ENCODE measurements around the gene CXCR4.

The CXCR4 gene

DNA sequence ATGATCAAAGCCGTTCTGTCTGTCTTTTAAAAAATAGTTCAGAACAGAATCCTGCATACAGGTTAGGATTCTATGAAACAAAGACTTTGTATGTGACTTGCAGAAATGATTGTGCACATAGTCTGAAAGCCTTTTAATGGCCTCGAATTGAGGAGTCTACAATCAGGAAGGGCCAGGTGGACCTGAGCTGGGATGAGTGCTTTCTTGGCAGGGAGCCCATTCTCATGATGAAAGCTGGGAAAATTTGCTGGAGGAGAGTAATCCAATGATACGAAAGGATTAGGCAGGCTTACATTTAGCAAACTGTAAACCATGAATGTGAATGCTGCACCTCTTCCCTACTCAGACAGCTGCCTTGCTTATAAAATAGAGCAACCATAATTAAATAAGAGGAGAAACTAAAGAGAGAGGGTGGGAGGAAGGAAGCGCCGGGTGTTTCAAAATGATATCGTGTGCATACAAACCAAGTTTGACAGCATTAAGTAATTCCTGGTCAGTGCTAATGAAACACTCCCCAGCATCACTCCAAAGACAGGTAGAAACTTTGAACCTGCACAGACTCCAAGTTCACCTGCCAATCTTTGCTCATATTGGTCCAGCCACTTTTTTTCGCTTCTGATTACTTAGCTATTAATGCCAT, 23.7 kb upstream of the CXCR4 start:
- no peaks in the 10 kb centered on the region for H3K36me3 ChIP-seq (ENCODE audit: control insufficient read depth, insufficient read depth, low read length)
- DNase-seq (ENCODE audit: low read depth, low spot score), result no peak
- no CpG with 5 or more reads among the region's 7 CpGs for WGBS (ENCODE audit: insufficient coverage, insufficient read length)
- H3K4me1 ChIP-seq (ENCODE audit: control insufficient read depth, insufficient read depth, low read length), result no peaks in the 10 kb centered on the region
- no peak overlapping the region for H3K27ac ChIP-seq (ENCODE audit: low read length)
- no peaks in the 10 kb centered on the region for H3K9me3 ChIP-seq (ENCODE audit: control insufficient read depth, insufficient read depth, low read length)
- no peaks in the 10 kb centered on the region for H3K27me3 ChIP-seq (ENCODE audit: control insufficient read depth, insufficient read depth, low read length)
- H3K4me3 ChIP-seq (ENCODE audit: low read length), result no peak overlapping the region

GRCh38 chr2:136139631-136140030, 21.7 kb upstream of the CXCR4 start:
- no peak overlapping the region for H3K4me3 ChIP-seq (ENCODE audit: low read length)
- no peaks in the 10 kb centered on the region for H3K27me3 ChIP-seq (ENCODE audit: control insufficient read depth, insufficient read depth, low read length)
- no peaks in the 10 kb centered on the region for H3K36me3 ChIP-seq (ENCODE audit: control insufficient read depth, insufficient read depth, low read length)
- WGBS (ENCODE audit: insufficient coverage, insufficient read length), result no CpG with 5 or more reads among the region's 3 CpGs
- no peak overlapping the region for H3K27ac ChIP-seq (ENCODE audit: low read length)
- no peaks in the 10 kb centered on the region for H3K4me1 ChIP-seq (ENCODE audit: control insufficient read depth, insufficient read depth, low read length)
- no peaks in the 10 kb centered on the region for H3K9me3 ChIP-seq (ENCODE audit: control insufficient read depth, insufficient read depth, low read length)
- no peak for DNase-seq (ENCODE audit: low read depth, low spot score)

DNA sequence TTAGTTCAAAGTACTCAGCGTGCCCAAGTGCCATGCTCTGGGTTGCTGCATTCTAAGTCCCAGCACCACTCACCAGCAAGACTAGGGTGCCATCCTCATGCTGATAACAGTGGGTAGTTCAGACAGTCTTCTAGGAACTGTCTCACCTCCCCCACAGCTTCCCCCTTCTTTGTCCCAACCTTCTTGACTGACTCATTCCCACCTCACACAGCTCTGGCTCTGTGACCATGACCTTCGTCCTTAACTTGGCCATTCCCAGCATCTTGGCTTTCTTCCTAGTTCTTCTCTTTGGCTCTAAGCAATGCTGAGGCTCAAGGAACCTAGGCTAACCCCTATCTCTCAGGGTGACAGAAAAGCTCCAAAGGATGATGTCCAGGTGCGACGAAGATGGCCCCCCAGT, 20.0 kb upstream of the CXCR4 start:
- no peak overlapping the region for H3K27ac ChIP-seq (ENCODE audit: low read length)
- H3K36me3 ChIP-seq (ENCODE audit: control insufficient read depth, insufficient read depth, low read length), result no peaks in the 10 kb centered on the region
- no CpG with 5 or more reads among the region's 4 CpGs for WGBS (ENCODE audit: insufficient coverage, insufficient read length)
- H3K27me3 ChIP-seq (ENCODE audit: control insufficient read depth, insufficient read depth, low read length), result no peaks in the 10 kb centered on the region
- no peak overlapping the region for H3K4me3 ChIP-seq (ENCODE audit: low read length)
- H3K4me1 ChIP-seq (ENCODE audit: control insufficient read depth, insufficient read depth, low read length), result no peaks in the 10 kb centered on the region
- H3K9me3 ChIP-seq (ENCODE audit: control insufficient read depth, insufficient read depth, low read length), result no peaks in the 10 kb centered on the region
- no peak for DNase-seq (ENCODE audit: low read depth, low spot score)

DNA sequence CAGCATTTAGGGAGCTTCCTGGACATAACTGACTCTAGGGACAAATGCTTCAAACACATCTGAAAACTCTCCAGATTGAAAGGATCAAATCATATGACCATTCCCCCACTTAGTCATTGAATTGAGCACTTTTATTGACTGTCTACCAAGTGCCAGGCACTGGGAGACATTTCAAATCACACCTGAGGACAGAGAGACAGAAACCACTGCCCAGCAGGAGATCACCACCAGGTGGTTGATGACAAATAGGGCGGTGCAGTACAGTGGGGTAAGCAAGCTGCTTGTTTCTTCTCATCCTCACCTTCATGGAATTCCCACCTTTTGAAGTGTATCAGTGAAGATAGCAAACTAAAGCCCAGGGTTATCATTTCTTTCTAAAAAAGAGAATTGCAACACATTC, 19.0 kb upstream of the CXCR4 start:
- Histone ChIP-seq H3K27me3 (ENCODE audit: control insufficient read depth, insufficient read depth, low read length) (no peaks in the 10 kb centered on the region), H3K36me3 (ENCODE audit: control insufficient read depth, insufficient read depth, low read length) (no peaks in the 10 kb centered on the region), H3K9me3 (ENCODE audit: control insufficient read depth, insufficient read depth, low read length) (no peaks in the 10 kb centered on the region), H3K4me3 (ENCODE audit: low read length) (no peak overlapping the region), H3K27ac (ENCODE audit: low read length) (no peak overlapping the region), H3K4me1 (ENCODE audit: control insufficient read depth, insufficient read depth, low read length) (no peaks in the 10 kb centered on the region)
- no peak for DNase-seq (ENCODE audit: low read depth, low spot score)
- WGBS (ENCODE audit: insufficient coverage, insufficient read length), result no CpG with 5 or more reads among the region's 1 CpG

DNA sequence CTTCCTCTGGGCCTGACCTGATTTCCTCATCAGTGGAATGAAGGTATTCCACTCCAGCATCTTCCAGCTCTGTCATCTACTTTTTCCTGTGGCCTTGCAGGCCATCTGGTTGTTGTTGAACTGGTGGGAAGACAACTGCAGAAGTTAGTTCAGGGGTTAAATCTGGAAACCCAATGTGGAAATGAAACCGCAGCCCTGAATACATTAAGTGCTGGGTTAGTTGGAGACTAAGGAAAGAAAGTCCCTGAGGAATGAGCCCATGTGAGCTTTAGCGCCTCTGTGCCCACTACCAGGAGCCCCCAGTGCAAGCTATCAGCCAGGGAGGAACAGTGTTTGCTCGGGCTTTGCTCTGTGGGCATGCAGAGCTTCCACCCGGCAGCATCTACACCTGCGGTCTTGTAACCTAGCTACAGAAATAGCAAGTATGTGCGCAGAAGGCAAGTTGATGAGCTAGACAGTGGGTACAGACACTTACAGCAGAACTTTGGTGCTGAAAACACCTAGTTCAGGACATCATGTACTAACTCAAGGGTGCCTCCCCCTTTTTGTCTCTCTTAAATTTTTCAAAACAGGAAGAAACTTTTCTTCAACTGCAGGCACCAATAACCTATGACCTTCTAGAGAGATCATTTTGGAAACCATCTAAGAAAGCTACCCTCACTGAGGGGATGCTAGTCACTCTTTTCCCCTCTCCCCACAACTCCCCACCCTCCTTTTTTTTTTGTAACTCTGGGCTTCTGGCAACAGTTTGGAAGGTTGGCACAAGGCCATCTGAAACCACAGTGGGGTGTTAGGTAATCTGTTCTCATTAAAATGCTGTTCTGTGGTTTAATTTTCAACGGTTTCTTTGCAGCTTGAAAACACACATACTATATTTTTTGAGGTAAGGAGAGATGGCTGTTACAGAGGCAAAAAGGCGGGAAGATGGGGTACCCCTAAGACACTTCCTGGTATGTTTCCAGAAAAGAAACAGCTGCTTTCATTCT, 18.3 kb upstream of the CXCR4 start:
- Histone ChIP-seq H3K9me3 (ENCODE audit: control insufficient read depth, insufficient read depth, low read length) (no peaks in the 10 kb centered on the region), H3K4me3 (ENCODE audit: low read length) (no peak overlapping the region), H3K27ac (ENCODE audit: low read length) (no peak overlapping the region), H3K4me1 (ENCODE audit: control insufficient read depth, insufficient read depth, low read length) (no peaks in the 10 kb centered on the region), H3K27me3 (ENCODE audit: control insufficient read depth, insufficient read depth, low read length) (no peaks in the 10 kb centered on the region), H3K36me3 (ENCODE audit: control insufficient read depth, insufficient read depth, low read length) (no peaks in the 10 kb centered on the region)
- WGBS (ENCODE audit: insufficient coverage, insufficient read length), result no CpG with 5 or more reads among the region's 8 CpGs
- no peak for DNase-seq (ENCODE audit: low read depth, low spot score)

DNA sequence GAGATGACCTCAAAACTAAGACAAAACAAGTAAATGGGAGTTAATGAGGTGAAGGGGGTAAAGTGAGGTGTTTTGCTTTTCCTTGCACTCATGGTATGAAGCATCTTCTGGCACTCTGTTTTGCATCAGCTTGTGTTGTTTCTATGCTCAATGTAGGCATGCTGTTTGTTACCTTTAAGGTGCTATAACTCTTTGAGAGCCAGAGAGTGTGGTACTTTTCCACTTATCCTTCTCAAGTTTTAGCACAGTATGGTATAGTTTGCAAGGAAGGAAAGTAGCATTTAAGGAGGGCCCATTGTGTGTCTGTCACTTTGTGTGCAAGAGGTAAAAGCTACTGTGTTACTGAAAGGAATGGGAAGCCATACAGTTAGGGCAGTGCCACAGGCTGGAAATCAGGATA, 17.5 kb upstream of the CXCR4 start:
- no peak overlapping the region for H3K27ac ChIP-seq (ENCODE audit: low read length)

GRCh38 chr2:136134126-136134525, 16.2 kb upstream of the CXCR4 start:
- Histone ChIP-seq H3K27ac (ENCODE audit: low read length) (no peak overlapping the region), H3K27me3 (ENCODE audit: control insufficient read depth, insufficient read depth, low read length) (no peaks in the 10 kb centered on the region), H3K9me3 (ENCODE audit: control insufficient read depth, insufficient read depth, low read length) (no peaks in the 10 kb centered on the region), H3K4me1 (ENCODE audit: control insufficient read depth, insufficient read depth, low read length) (no peaks in the 10 kb centered on the region), H3K36me3 (ENCODE audit: control insufficient read depth, insufficient read depth, low read length) (no peaks in the 10 kb centered on the region), H3K4me3 (ENCODE audit: low read length) (no peak overlapping the region)
- DNase-seq (ENCODE audit: low read depth, low spot score), result no peak
- WGBS (ENCODE audit: insufficient coverage, insufficient read length), result no CpG with 5 or more reads among the region's 2 CpGs

More for the DNA sequence above, 17.5 kb upstream of the CXCR4 start:
- Histone ChIP-seq H3K9me3 (ENCODE audit: control insufficient read depth, insufficient read depth, low read length) (no peaks in the 10 kb centered on the region), H3K27me3 (ENCODE audit: control insufficient read depth, insufficient read depth, low read length) (no peaks in the 10 kb centered on the region), H3K4me1 (ENCODE audit: control insufficient read depth, insufficient read depth, low read length) (no peaks in the 10 kb centered on the region), H3K4me3 (ENCODE audit: low read length) (no peak overlapping the region), H3K36me3 (ENCODE audit: control insufficient read depth, insufficient read depth, low read length) (no peaks in the 10 kb centered on the region)
- DNase-seq (ENCODE audit: low read depth, low spot score), result no peak

DNA sequence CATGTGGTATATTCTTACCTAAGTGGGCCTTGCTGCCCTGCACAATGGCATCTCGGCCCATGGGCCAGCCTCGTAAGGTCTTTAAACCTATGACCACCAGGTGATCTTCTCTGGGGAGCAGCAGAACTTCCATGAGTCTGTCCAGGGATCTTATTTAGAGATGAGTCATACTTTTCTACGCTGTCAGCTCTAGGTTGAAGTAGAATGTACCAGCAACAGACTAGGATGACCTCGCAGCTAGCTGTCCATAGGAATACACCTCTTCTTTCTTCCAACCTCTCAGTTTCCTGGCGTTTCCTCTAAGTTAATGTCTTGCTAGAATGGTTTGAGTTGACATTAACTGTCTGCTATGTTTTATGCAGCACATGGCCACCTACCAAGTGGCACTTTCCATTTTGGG, 15.6 kb upstream of the CXCR4 start:
- Histone ChIP-seq H3K9me3 (ENCODE audit: control insufficient read depth, insufficient read depth, low read length) (no peaks in the 10 kb centered on the region), H3K27me3 (ENCODE audit: control insufficient read depth, insufficient read depth, low read length) (no peaks in the 10 kb centered on the region), H3K4me3 (ENCODE audit: low read length) (no peak overlapping the region), H3K27ac (ENCODE audit: low read length) (no peak overlapping the region), H3K36me3 (ENCODE audit: control insufficient read depth, insufficient read depth, low read length) (no peaks in the 10 kb centered on the region), H3K4me1 (ENCODE audit: control insufficient read depth, insufficient read depth, low read length) (no peaks in the 10 kb centered on the region)
- no peak for DNase-seq (ENCODE audit: low read depth, low spot score)
- WGBS (ENCODE audit: insufficient coverage, insufficient read length), result no CpG with 5 or more reads among the region's 5 CpGs

DNA sequence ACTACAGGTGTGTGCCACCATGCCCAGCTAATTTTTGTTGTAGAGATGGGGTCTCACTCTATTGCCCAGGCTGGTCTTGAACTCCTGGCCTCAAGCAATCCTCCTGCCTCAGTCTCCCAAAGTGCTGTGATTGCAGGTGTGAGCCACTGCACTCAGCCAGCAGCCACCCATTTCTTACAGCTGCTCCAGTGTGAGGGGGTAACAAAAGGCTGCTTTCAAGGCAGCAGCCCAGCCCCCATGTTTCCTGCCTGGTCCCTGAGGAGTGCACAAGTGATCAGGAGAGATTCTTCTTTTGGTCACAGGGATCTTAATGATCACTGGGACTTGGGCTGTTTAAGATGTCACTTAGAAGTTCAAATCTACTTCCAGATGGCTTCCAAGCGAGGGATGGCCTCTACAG, 15.2 kb upstream of the CXCR4 start:
- no peak overlapping the region for H3K27ac ChIP-seq (ENCODE audit: low read length)
- no CpG with 5 or more reads among the region's 1 CpG for WGBS (ENCODE audit: insufficient coverage, insufficient read length)
- no peaks in the 10 kb centered on the region for H3K4me1 ChIP-seq (ENCODE audit: control insufficient read depth, insufficient read depth, low read length)
- H3K36me3 ChIP-seq (ENCODE audit: control insufficient read depth, insufficient read depth, low read length), result no peaks in the 10 kb centered on the region
- H3K27me3 ChIP-seq (ENCODE audit: control insufficient read depth, insufficient read depth, low read length), result no peaks in the 10 kb centered on the region
- no peak for DNase-seq (ENCODE audit: low read depth, low spot score)
- no peak overlapping the region for H3K4me3 ChIP-seq (ENCODE audit: low read length)
- H3K9me3 ChIP-seq (ENCODE audit: control insufficient read depth, insufficient read depth, low read length), result no peaks in the 10 kb centered on the region

- H3K4me1 ChIP-seq (ENCODE audit: control insufficient read depth, insufficient read depth, low read length), result no peaks in the 10 kb centered on the region
- no peaks in the 10 kb centered on the region for H3K9me3 ChIP-seq (ENCODE audit: control insufficient read depth, insufficient read depth, low read length)
- no peak overlapping the region for H3K27ac ChIP-seq (ENCODE audit: low read length)
- no peaks in the 10 kb centered on the region for H3K27me3 ChIP-seq (ENCODE audit: control insufficient read depth, insufficient read depth, low read length)
- no peaks in the 10 kb centered on the region for H3K36me3 ChIP-seq (ENCODE audit: control insufficient read depth, insufficient read depth, low read length)
- DNase-seq (ENCODE audit: low read depth, low spot score), result no peak
- no peak overlapping the region for H3K4me3 ChIP-seq (ENCODE audit: low read length)
These were observed 14.8 kb upstream of the CXCR4 start for GRCh38 chr2:136132825-136133155.
